Neural crest cell (in vitro differentiated cells): ENCODE measurements around the gene TYR. TPM values are rescaled to one million over a fixed set of nuclear protein-coding genes. Genes with fewer than 3 reads are reported as not detected.
"Not testable (repeated sequence)": the region's sequence is repeated elsewhere in the genome, so short reads cannot be mapped to it uniquely, and the experiment has no call there.

Experiments used
- DNase-seq: peaks from one replicate; pipeline ENCODE4 v3.0.0; 2021; ENCODE audit warnings: low read depth, mixed read lengths, low spot score
- H3K27ac Mint-ChIP-seq: one replicate; pipeline ENCODE4 v1.8.0; 2021; ENCODE audit warnings: mild to moderate bottlenecking, mixed read lengths; ENCODE audit not compliant: unreplicated experiment
- H3K27me3 Mint-ChIP-seq: 2 replicates; pipeline ENCODE4 v1.8.0; 2021; ENCODE audit warnings: low read depth, mild to moderate bottlenecking, mixed read lengths
- H3K36me3 Mint-ChIP-seq: 2 replicates; pipeline ENCODE4 v1.8.0; 2021; ENCODE audit warnings: low read depth, mild to moderate bottlenecking, mixed read lengths
- H3K4me1 Mint-ChIP-seq: 2 replicates; pipeline ENCODE4 v1.8.0; 2021; ENCODE audit warnings: mixed read lengths
- H3K4me3 Mint-ChIP-seq: one replicate; pipeline ENCODE4 v1.8.0; 2021; ENCODE audit warnings: mild to moderate bottlenecking, mixed read lengths
- H3K9me3 Mint-ChIP-seq: 2 replicates; pipeline ENCODE4 v1.8.0; 2021; ENCODE audit warnings: mixed read lengths
- CTCF ChIP-seq: fragments of 200-600 bp; sonication (generic); conservative IDR thresholded peaks from 2 replicates; pipeline ENCODE4 v1.5.0; 2021; ENCODE audit warnings: antibody characterized with exemption, mild to moderate bottlenecking
- total RNA-seq: library from RNA; stranded (reverse); gene quantifications from 2 replicates; pipeline ENCODE4 v1.2.1, GENCODE V29; 2021

The TYR gene
- total RNA-seq, 1 donor from 2014 or later = not detected

- H3K4me3 Mint-ChIP-seq = peak overlapping the region; percentile 89
- peaks cover 10% of the 10 kb centered on the region for H3K4me1 Mint-ChIP-seq
- no peaks in the 10 kb centered on the region for H3K27me3 Mint-ChIP-seq
- peak overlapping the region; percentile 57 for H3K27ac Mint-ChIP-seq
- no peaks in the 10 kb centered on the region for H3K36me3 Mint-ChIP-seq
- no peak for TF ChIP-seq CTCF
- DNase-seq = peak; percentile 20
- no peaks in the 10 kb centered on the region for H3K9me3 Mint-ChIP-seq
Measured at GRCh38 chr11:89293965-89294679, 116.4 kb downstream of the TYR start.

GRCh38 chr11:89295023-89295422 lies 117.3 kb downstream of the TYR start:
- H3K36me3 Mint-ChIP-seq, H3K27me3 Mint-ChIP-seq, H3K4me3 Mint-ChIP-seq, DNase-seq, H3K4me1 Mint-ChIP-seq, H3K27ac Mint-ChIP-seq, H3K9me3 Mint-ChIP-seq: not testable (repeated sequence)

- not testable (repeated sequence) for H3K27me3 Mint-ChIP-seq, DNase-seq, H3K4me3 Mint-ChIP-seq, H3K4me1 Mint-ChIP-seq, H3K36me3 Mint-ChIP-seq, H3K9me3 Mint-ChIP-seq, H3K27ac Mint-ChIP-seq
Measured at GRCh38 chr11:89303029-89303428, 125.4 kb downstream of the TYR start.

GRCh38 chr11:89308272-89308671 lies 130.6 kb downstream of the TYR start:
- not testable (repeated sequence) for H3K4me3 Mint-ChIP-seq, H3K36me3 Mint-ChIP-seq, H3K27ac Mint-ChIP-seq, DNase-seq, H3K9me3 Mint-ChIP-seq, H3K4me1 Mint-ChIP-seq, H3K27me3 Mint-ChIP-seq

GRCh38 chr11:89309321-89309985 lies 131.8 kb downstream of the TYR start:
- H3K4me3 Mint-ChIP-seq, H3K4me1 Mint-ChIP-seq, H3K36me3 Mint-ChIP-seq, DNase-seq, H3K27me3 Mint-ChIP-seq, H3K9me3 Mint-ChIP-seq: not testable (repeated sequence)
- H3K27ac Mint-ChIP-seq = peak overlapping the region; percentile 27

GRCh38 chr11:89310607-89311006 lies 132.9 kb downstream of the TYR start:
- not testable (repeated sequence) for H3K4me1 Mint-ChIP-seq, H3K9me3 Mint-ChIP-seq, DNase-seq, H3K36me3 Mint-ChIP-seq, H3K27ac Mint-ChIP-seq, H3K4me3 Mint-ChIP-seq, H3K27me3 Mint-ChIP-seq

- peaks cover 14% of the 10 kb centered on the region for H3K36me3 Mint-ChIP-seq
- no peak for TF ChIP-seq CTCF
- peaks cover 5% of the 10 kb centered on the region for H3K4me1 Mint-ChIP-seq
- peak overlapping the region; percentile 45 for H3K27ac Mint-ChIP-seq
- peaks cover 5% of the 10 kb centered on the region for H3K9me3 Mint-ChIP-seq
- H3K4me3 Mint-ChIP-seq = no peak overlapping the region
- no peaks in the 10 kb centered on the region for H3K27me3 Mint-ChIP-seq
- DNase-seq = no peak
Measured at GRCh38 chr11:89321401-89321800, 143.7 kb downstream of the TYR start.

- H3K4me1 Mint-ChIP-seq = peaks cover 10% of the 10 kb centered on the region
- H3K27ac Mint-ChIP-seq = no peak overlapping the region
- no peak overlapping the region for H3K4me3 Mint-ChIP-seq
- DNase-seq = no peak
- H3K9me3 Mint-ChIP-seq = peaks cover 3% of the 10 kb centered on the region
- H3K36me3 Mint-ChIP-seq = peaks cover 4% of the 10 kb centered on the region
- TF ChIP-seq CTCF = no peak
- no peaks in the 10 kb centered on the region for H3K27me3 Mint-ChIP-seq
Measured at GRCh38 chr11:89327885-89328284, 150.2 kb downstream of the TYR start.

- not testable (repeated sequence) for H3K27me3 Mint-ChIP-seq, H3K9me3 Mint-ChIP-seq, H3K36me3 Mint-ChIP-seq, H3K4me3 Mint-ChIP-seq, DNase-seq, H3K27ac Mint-ChIP-seq
- peaks cover 15% of the 10 kb centered on the region for H3K4me1 Mint-ChIP-seq
Measured at GRCh38 chr11:89331940-89332339, 154.3 kb downstream of the TYR start.
